Heart right ventricle (tissue), 16 donors: ENCODE results near the gene SETD3. TPM values are rescaled to one million over a fixed set of nuclear protein-coding genes. Genes with fewer than 3 reads are reported as not detected.
"Not testable (repeated sequence)": the region's sequence is repeated elsewhere in the genome, so short reads cannot be mapped to it uniquely, and the experiment has no call there.

ENCODE experiments used
- ATAC-seq, 8 donors: fragments of 200-7000 bp; cut with Tn5 transposase; one replicate each; pipeline ENCODE4 v1.9.1; 2020; ENCODE audit warnings: mild to moderate bottlenecking in 8 of 8, moderate library complexity in 8 of 8, moderate number of reproducible peaks in 1 of 8
- DNase-seq, 2 donors: peaks; one replicate each; pipeline ENCODE4 v3.0.0-alpha.2; 2020
- H3K27ac ChIP-seq, 10 donors: fragments of 200-600 bp; sonication (generic) in 2 of 10; one replicate each; pipeline versions ENCODE4 v1.5.0 to v1.8.0; 2020 to 2022; ENCODE audit warnings: mild to moderate bottlenecking in 3 of 10
- H3K27me3 ChIP-seq, 7 donors: fragments of 200-600 bp; one replicate each; pipeline ENCODE4 v1.8.0; 2021 to 2022; ENCODE audit warnings: mild to moderate bottlenecking in 2 of 7
- H3K36me3 ChIP-seq, 9 donors: fragments of 200-600 bp; sonication (generic) in 1 of 9; one replicate each; pipeline versions ENCODE4 v1.5.0 to v1.8.0; 2020 to 2022; ENCODE audit warnings: mild to moderate bottlenecking in 2 of 9
- H3K4me1 ChIP-seq, 9 donors: fragments of 200-600 bp; sonication (generic) in 1 of 9; one replicate each; pipeline versions ENCODE4 v1.5.0 to v1.8.0; 2020 to 2022; ENCODE audit warnings: mild to moderate bottlenecking in 4 of 9
- H3K4me3 ChIP-seq, 10 donors: fragments of 200-600 bp; sonication (generic) in 2 of 10; one replicate each; pipeline versions ENCODE4 v1.5.0 to v1.8.0; 2020 to 2022; ENCODE audit warnings: mild to moderate bottlenecking in 7 of 10, moderate library complexity in 2 of 10
- H3K9me3 ChIP-seq, 11 donors: fragments of 200-600 bp in 10 of 11; sonication (generic) in 2 of 11; one replicate each; pipeline versions ENCODE4 v1.5.0 to v1.8.0; 2013 to 2022; ENCODE audit warnings: mild to moderate bottlenecking in 2 of 11, control low read depth in 1 of 11, moderate library complexity in 1 of 11
- WGBS, 2 donors: extraction: QIAGEN DNeasy Blood & Tissue Kit; methylation state at CpG; one replicate each; pipeline ENCODE4 v1.1.7; 2013; ENCODE audit warnings: inconsistent platforms in 1 of 2; 5-methylcytosine and 5-hydroxymethylcytosine counted together
- intact Hi-C, 10 donors: fragments of 100-400 bp; cut with DNase I; formaldehyde crosslinking; loops; one replicate each; pipeline versions ENCODE4 v1.11.1 to v1.14.2; 2022
- polyA plus RNA-seq, 2 donors: library from polyadenylated mRNA; stranded (reverse); fragments of 200-250 nt; gene quantifications; one replicate each; pipeline ENCODE4 v1.2.3, GENCODE V29; 2013
- total RNA-seq, 10 donors: library from RNA; stranded (reverse); fragmentation: NEBNext Ultra II Directional in 3 of 10; extraction: Animal tissue kit (Norgen Biotek cat#: 25700) in 3 of 10; gene quantifications; one replicate each; pipeline versions ENCODE4 v1.2.1 to v1.2.4, GENCODE V29; 2021 to 2023
- TF ChIP-seq, protein P1 (sequence below), 9 donors: fragments of 200-600 bp; sonication (generic) in 2 of 9; IDR thresholded peaks; one replicate each; pipeline versions ENCODE4 v1.5.0 to v1.8.0; 2021 to 2022; ENCODE audit warnings: antibody characterized with exemption in 9 of 9, mild to moderate bottlenecking in 5 of 9, moderate library complexity in 1 of 9
- donor health status: Arrhythmogenic right ventricular cardiomyopathy.
- donor health status: ischemic (EF 13 %, LVEDD 7.1; RV severe dilation, severe dysfunction).
- donor health status: healthy with polysubstance abuse.
- donor health status: DM: no; HTN: yes; CAD: no.
- donor health status: DM: no; HTN: no; CAD: no.
- donor health status: ischemic (EF 25% LVEDD 6.9; RV normal size, moderate dysfunction).
- donor health status: ischemic (EF 25% LVEDD 5.7; RV mildly dilated, moderate dysfunction).
- donor health status: healthy.
- donor health status: DM: yes; HTN: yes; CAD: no.
- donor health status: Ischemic cardiomyopathy.
- donor health status: ischemic (EF 35%, LVEDD 5.7; RV mildly dilated, moderate dysfunction).
- donor health status: nonischemic (EF 11% LVEDD 7.7; RV severe dilation, severe dysfunction).
- donor health status: DM: yes; HTN: yes; CAD: no.
- donor health status: PGD.
- donor health status: ischemic (EF 29% LVEDD 5.4; RV normal size, mild dysfunction).
- donor health status: nonischemic (EF 23%, LVEDD 6.1; RV moderate dilation, normal function).

The SETD3 gene
- total and polyA plus RNA-seq, 12 donors = 35.0 to 129 (median 106) TPM

DNA sequence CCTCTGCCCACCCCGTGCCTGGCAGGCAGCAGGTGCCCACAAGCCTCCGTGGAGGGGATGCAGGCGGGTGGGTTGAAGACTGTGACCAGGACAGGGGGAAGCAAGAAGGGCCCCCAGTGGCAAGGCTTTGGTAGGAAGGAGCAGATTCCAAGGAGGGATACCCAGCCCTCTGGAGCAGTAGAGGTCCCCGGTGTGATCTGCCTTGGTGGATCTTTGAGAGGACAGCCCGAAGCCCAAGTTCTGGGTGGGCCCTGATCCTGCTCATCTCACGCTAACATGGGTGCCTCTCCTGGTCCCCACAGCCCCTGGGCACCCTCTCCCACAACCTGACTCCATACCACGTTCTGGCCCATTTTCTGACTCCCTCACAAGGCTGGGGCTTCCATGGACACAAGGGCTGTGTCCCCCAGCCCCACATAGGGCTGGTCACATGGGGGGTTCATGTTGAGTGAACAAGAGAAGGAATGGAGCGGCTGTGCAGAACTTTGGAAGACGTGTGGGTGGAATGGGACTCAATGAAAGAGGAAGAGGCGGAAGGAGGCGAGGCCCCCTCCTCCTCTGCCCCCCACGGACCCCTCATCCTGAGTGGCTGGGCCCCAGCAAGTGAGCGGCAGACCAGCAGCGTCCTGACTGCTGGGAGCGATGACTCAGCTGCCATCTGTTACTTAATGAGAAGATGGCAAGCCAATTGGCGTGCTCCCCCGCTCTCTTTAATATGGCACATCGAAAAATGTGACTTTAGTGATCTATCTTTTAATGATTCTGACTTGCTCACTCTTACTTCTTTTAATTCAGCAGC lies 131.6 kb downstream of the SETD3 start:
- Histone ChIP-seq H3K27me3 (peaks cover 0 to 13% (median 0%) of the 10 kb centered on the region in 7 donors), H3K36me3 (no peaks in the 10 kb centered on the region), H3K27ac (no peak overlapping the region), H3K4me1 (no peaks in the 10 kb centered on the region), H3K9me3 (no peaks in the 10 kb centered on the region), H3K4me3 (no peak overlapping the region)
- DNase-seq (no peak), ATAC-seq (no peak)
- intact Hi-C loops = no loop called here
- 80 to 82% methylated on average over 18 of the region's 18 CpGs for WGBS, 2 donors
- TF ChIP-seq, protein P1, sequence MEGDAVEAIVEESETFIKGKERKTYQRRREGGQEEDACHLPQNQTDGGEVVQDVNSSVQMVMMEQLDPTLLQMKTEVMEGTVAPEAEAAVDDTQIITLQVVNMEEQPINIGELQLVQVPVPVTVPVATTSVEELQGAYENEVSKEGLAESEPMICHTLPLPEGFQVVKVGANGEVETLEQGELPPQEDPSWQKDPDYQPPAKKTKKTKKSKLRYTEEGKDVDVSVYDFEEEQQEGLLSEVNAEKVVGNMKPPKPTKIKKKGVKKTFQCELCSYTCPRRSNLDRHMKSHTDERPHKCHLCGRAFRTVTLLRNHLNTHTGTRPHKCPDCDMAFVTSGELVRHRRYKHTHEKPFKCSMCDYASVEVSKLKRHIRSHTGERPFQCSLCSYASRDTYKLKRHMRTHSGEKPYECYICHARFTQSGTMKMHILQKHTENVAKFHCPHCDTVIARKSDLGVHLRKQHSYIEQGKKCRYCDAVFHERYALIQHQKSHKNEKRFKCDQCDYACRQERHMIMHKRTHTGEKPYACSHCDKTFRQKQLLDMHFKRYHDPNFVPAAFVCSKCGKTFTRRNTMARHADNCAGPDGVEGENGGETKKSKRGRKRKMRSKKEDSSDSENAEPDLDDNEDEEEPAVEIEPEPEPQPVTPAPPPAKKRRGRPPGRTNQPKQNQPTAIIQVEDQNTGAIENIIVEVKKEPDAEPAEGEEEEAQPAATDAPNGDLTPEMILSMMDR (IDR thresholded peaks at IDR 0.05) = no peak

- DNase-seq, H3K9me3 ChIP-seq, H3K36me3 ChIP-seq, H3K4me3 ChIP-seq, intact Hi-C loops, H3K27ac ChIP-seq, ATAC-seq, H3K4me1 ChIP-seq: not testable (repeated sequence)
- peaks cover 0 to 13% (median 0%) of the 10 kb centered on the region in 7 donors for H3K27me3 ChIP-seq
- WGBS, 2 donors = 92 to 95% methylated on average over 31 of the region's 31 CpGs
Observed at GRCh38 chr14:99348231-99348630, 132.4 kb downstream of the SETD3 start.

Other genes starting within 250 kb of the SETD3 start
- 1 to 10 TPM in 1 of 10 donors, under 1 TPM in 8, not detected in 1; 0.05 to 1.9 (median 0.13) TPM for gene BCL11B, start 208.7 kb downstream of the SETD3 start, total RNA-seq
- gene BCL11B, start 208.7 kb downstream of the SETD3 start, polyA plus RNA-seq = under 1 TPM in 1 of 2 donors, not detected in 1; 0.03 TPM
- 10 to 100 TPM; 28.0 to 41.0 (median 31.9) TPM for gene CCNK, start 550 bp upstream of the SETD3 start, total RNA-seq
- gene CCNK, start 550 bp upstream of the SETD3 start, polyA plus RNA-seq = 10 to 100 TPM; 10.9 to 11.4 TPM
- 10 to 100 TPM; 28.7 to 50.2 (median 32.1) TPM for gene CCDC85C, start 123.3 kb upstream of the SETD3 start, total RNA-seq
- 10 to 100 TPM in 1 of 2 donors, 1 to 10 TPM in 1; 9.0 to 23.8 TPM for gene CCDC85C, start 123.3 kb upstream of the SETD3 start, polyA plus RNA-seq
- gene HHIPL1, start 164.3 kb upstream of the SETD3 start, total RNA-seq = 1 to 10 TPM in 6 of 10 donors, under 1 TPM in 4; 0.81 to 2.2 (median 1.4) TPM
- gene HHIPL1, start 164.3 kb upstream of the SETD3 start, polyA plus RNA-seq = under 1 TPM; 0.55 to 0.59 TPM
- 1 to 10 TPM; 2.0 to 6.1 (median 3.9) TPM for gene CYP46A1, start 203.4 kb upstream of the SETD3 start, total RNA-seq
- gene CYP46A1, start 203.4 kb upstream of the SETD3 start, polyA plus RNA-seq = 1 to 10 TPM; 1.5 to 2.3 TPM